GM18861 (cell line): ENCODE data around the gene TTLL11.
"Not testable (repeated sequence)": the region's sequence is repeated elsewhere in the genome, so short reads cannot be mapped to it uniquely, and the experiment has no call there.

Experiments used
- ATAC-seq: cut with Tn5 transposase; IDR thresholded peaks from one replicate; pipeline ENCODE4 v1.9.1; 2021; ENCODE audit not compliant: unreplicated experiment

TTLL11 gene

DNA sequence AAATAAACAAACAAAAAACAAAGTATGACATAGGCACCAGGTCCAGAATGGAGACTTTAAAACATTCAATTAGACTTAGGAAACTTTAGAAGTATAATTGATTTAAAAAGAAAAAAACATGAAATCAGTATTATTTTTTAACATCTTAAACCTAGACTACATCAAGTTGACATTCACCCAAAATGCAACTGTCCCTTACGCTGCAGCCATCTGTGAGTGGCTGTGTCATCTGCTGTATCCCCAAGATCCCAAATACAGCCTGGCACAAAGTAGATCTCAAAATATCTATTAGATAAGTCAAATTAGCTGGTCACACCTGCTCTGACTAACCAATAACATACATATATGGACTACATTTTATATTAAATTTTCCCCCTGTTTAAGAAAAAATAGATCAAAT, 7.8 kb downstream of the TTLL11 start:
- ATAC-seq: no peak

DNA sequence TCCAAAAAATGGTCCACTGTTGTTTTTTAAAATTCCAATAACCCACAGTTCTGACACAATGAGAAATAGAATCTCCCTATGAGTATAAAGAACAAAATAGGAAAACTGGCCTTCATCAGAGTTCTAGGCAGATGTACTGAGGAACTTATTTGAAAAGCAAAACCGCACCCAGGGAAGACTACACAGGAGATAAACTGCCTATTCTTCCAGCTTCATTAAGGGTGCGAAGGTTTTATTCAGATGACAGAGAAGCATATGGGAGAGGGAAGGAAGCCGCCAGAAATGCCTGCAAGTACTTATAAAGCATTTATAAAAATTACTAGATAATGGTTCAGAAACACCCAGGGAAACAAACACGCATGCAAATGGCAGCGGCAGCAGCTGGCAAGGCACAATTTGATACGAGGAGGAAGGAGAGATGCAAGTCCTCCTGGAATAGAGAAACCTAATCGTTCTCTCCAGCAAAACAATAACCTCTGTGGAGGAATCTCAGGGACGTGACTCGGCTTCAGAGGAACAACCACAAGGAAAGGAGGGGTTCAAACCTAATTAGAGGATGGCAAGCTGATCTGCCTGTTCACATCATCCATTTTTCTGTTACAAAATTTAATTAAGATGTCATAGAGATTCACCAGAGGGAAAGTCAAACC, 9.0 kb downstream of the TTLL11 start:
- no peak for ATAC-seq

DNA sequence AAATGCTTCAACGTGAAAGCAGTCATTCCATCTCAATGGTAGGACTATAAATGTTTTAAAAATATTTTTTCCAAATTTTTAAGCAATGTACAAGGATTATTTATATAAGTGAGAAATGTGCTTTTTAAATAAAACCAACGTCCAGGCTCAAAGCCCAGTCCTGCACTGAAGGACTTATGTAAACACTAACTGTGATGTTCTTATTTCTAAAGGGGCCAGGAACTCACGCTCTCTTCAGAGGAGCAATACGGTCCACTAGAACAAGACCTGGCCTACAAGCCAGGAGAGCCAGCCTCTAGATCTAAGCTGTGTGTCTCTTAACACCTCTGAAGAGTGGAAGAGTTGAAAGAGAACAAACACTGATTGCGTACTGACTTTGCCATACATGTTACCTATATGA, 12.1 kb downstream of the TTLL11 start:
- no peak for ATAC-seq

DNA sequence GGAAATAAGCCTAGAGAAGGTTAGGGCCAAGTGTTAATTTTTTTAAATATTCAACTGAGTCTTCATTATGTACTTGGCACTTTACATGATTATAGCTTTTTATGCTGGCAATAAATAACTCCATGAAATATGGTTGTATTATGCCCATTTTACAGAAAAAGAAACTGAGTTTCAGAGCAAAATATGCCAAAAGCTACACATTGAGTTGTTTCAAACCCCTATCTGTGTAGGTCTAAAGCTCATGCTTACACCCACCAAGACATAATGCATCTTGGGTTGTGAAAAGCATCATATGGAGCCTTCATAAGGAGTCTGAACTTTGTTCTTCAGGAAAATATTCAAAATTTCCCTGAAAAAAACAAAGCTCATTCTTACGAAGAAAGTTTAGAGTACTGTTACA, 14.6 kb downstream of the TTLL11 start:
- no peak for ATAC-seq

DNA sequence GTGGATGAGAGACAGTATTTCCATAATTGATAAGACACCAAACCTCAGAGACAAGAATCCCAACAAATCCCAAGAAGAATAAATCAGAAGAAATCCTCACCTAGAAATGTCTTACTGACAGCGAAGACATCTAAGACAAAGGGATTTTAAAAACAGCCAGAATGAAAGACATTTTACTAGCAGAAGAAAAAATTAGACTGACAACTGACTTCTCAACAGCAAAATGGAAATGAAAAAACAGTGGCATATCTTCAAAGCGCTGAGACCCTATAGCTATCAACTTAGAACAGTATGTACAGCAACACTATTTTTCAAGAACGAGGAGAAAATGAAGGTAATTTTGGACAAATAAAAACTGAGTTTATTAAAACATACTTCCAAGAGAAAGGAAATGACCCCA, 16.3 kb downstream of the TTLL11 start:
- no peak for ATAC-seq

DNA sequence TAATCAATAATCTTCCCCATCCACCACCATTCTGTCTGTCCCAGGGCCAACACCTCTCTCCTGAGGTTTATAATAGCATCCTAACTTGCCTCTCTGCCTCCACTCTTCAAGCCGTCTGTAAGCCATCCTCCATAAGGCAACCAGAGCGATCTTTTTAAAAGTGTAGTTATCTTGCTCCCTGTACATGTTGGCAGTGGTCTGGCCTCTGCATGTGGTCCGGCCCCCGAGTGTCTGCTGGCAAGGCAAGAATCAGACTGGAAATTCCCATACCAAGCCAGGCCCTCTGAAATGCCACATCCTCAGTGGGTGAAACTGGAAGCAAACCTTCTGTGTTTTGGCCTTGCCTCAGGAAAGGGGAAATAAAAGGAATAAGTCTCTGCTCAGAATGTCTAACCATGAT, 17.0 kb downstream of the TTLL11 start:
- ATAC-seq: no peak

DNA sequence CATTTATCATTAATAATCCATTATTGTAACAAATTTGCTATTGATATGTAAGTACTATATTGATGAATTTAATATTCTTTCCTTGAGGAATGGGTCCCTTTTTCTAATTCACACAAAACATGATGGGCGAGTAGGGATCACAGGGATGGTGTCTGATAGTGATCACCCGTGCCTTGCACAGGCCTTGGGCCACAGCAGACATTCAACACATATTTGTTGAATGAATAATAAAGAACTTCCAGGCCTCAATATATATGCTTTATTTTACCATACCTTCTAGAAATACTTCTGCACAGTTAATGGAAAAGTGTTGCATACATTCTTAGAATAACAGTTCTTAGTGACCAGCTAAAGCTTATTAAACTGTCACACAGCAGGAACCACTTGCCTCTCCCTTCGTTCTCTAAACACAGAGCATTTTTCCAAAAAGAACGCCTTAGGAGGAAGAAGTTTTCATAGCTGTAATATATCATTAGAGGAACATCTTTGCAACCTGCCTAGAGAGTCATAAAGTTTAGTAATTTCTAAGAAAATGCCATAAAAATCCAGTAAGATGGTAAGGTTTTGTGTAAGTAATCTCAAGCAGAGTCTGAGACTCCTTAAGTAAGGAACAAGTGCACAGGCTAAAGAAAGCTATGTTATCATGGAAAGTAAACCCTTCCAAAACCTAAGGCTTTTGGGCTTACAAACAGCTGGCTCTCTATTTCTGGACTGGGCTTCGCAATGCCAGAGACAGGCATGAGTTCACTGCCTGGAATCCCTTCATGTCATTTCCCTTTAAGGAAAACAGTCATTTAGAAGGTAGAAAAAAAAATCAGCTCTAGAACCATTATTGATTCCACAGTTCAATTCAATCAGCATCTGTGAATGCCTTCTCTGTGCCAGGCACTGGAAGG, 17.7 kb downstream of the TTLL11 start:
- no peak for ATAC-seq

DNA sequence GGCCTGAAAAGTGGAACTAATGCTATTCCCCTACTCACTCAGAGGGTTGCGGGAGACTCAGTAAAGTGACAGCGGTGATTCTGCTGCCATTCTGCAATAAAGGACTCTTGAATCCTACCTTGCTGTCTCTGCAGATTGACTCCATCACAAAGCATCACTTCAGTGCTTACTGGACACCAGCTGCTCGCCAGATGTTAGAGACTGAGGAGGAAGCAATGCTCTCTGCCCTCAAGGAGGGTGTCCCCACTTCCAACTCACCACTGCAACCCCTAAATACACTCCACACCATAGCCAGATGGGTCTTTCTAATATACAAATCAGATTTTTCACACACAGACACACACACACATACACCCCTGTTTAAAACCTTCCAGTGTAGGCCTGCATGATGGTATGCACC, 21.4 kb downstream of the TTLL11 start:
- ATAC-seq: no peak

DNA sequence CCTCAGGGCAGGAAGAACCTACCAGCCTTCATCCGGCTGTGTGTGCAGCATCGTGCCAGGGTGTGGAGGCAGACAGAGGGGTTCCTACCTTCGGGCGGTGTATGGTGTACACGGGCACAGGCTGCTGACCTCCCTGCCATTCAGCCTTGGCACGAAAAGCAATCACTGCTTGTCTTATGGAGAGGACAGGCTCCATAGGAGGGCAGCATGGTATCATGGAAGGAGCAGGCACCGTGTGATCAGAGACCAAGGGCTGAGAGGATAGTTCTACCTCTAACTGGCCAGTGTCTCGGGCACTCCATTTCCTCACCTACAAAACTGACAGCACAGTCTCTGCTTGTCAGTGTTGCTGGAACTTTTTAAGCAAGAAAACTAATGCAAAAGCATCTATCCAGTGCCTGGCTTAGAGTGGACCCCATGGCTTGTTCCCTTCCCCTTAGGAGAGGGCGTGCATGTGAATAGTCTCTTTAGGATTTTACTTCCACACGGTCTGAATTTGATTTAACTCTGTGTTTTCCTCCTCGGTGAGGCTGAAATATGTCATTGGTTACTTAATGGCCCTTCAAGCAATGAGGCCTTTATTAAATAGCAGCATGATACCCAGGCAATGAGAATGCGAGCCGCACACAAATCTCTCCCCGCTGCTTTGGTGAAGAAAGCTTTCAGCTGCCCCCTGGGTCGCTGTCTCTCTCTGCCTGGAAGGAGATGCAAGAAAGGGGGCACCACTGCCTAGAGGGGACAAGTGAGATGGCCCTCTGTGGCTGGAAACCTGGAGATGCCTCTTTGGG, 22.2 kb downstream of the TTLL11 start:
- no peak for ATAC-seq

DNA sequence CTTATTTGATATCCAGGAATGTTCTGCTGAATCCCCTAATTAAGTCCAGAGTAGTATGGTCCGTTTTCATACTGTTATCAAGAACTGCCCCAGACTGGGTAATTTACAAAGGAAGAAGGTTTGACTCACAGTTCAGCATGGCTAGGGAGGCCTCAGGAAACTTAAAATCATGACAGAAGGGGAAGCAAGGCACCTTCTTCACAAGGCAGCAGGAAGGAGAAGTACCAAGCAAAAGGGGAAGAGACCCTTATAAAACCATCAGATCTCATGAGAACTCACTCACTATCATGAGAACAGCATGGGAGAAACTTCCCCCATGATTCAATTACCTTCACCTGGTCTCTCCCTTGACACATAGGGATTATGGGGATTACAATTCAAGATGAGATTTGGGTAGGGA, 26.4 kb downstream of the TTLL11 start:
- not testable (repeated sequence) for ATAC-seq

DNA sequence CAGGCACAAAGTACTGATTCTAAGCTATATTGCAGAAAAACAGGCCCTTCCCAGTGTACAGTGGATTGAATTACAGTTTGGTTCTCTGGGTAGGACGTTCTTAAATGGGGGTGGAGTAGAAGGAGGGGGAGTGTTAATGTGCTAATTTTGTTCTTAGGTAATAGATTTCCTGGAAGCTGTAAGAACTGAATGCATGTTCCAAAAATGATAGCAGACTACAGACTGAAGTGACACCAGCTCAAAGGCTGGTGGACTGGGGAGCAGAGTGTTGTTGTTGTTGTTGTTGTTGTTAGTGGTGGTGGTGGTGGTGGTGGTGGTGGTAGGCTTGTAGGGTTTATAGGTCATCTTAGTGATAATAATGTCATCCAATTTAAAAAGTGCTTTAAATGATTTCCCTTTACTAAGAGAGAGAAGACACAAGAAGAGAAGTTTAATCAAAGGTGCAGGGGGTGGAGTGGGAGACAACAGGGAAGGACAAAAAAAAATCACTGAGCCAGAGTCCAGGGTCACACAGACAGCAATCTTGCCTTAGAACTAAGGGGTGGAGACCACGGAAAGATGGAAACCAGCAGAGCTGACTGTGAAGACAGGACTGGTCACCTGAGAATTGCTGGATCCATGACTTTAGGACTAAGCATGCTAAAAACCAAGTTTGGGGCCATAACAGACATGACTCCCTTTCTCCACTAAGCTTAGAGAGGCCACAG, 27.0 kb downstream of the TTLL11 start:
- no peak for ATAC-seq

DNA sequence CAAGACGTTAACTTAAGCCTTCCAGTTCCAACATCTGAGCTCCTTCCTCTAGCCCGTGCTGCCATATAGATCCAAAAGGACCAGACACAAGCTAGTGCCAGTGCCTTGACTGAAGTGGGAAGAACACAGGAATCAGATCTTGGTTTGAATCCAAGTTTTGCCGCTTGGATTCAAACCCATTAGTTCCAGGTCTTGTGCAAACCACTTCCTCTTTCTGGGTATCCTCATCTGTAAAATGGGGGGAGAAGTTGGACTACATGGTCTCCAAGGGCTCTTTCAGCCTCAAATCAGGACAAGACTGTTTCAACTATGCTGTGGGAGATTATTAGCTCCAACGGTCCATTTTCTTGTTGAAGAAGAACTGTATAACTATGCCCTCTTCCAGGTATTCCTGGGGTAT, 32.6 kb downstream of the TTLL11 start:
- ATAC-seq: no peak

DNA sequence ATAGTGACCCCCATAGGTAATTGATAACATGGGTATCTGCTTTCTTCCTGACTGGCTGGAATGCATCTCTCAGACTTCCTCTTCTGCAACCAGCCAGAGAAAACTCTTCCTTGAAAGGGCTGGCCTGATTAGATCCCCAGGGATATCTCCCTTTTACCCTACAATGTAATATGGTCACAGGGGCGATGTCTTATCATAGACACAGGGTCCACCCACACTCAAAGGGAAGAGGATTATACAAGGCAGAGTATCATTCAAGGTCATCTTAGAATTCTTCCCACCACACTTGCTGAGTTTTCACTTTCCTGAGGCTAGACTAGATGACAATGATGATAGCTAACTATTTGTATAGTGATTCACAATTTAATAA, 33.2 kb downstream of the TTLL11 start:
- ATAC-seq: no peak

DNA sequence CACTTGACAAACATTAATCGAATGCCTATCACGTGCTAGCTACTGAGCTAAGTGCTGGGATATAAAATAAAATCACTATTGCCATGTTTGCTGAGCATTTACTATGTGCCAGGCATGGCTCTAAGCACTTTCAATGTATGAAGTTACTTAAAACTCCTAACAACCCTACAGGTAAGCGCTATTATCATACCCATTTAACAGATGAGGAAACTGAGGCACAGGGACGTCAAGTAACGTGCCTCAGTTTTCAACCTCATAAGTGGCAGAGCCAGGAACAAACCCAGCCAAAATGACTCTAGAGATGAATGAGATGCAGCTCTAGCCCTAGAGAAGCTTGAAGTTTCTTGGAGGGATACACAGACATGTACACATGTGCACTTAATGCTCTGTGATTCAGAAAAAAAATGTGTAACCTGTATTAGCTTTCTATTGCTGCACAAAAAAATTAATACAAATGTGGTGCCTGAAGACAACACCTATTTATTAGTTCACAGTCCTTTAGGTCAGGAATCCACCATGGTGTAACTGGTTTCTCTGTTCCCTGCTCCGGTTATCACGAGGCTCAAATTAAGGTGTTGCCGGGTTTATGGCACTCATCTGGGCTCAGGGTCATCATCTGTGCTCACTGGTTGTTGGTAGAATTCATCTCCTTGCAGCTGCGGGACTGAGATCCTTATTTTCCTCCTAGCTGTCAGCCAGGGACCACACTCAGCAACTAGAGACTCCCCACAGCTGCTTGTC, 33.7 kb downstream of the TTLL11 start:
- no peak for ATAC-seq

DNA sequence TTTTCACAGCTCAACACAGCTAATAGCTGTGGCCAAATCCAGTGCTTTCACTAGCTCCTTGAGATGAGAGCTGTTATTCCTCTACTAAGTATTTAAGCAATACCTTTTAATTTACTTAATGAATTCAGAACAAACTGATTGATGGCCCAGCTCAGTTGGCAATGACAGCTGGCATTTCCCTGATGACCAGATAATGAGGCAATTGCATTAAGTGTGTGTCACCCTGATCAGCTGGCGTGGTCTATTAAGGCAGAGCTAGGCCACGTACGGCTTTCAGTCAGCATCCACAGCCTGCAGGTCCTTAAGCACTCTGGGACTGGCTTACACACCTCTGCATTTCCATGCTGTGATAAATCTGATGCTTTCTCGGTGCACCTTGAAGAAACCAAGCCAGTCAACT, 34.4 kb downstream of the TTLL11 start:
- ATAC-seq: no peak

DNA sequence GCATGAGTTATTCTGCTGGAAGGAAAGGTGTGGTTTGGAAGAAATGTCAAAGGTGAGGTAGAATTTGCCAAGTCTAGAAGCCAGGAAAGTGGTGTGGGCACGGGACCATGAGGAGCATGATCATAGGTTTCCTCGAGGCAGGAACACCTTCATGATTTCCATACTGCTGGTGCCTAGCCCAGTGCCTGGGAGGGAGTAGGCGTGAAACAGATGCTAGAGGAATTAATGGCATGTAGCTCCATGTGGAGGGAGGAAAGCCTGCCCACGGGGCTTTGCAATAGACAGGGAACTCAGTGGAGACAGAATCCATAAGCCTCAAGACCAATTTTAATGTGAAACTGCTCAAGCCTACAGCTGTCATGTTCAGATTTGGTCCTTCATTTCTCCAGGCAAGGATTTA, 35.1 kb downstream of the TTLL11 start:
- no peak for ATAC-seq

DNA sequence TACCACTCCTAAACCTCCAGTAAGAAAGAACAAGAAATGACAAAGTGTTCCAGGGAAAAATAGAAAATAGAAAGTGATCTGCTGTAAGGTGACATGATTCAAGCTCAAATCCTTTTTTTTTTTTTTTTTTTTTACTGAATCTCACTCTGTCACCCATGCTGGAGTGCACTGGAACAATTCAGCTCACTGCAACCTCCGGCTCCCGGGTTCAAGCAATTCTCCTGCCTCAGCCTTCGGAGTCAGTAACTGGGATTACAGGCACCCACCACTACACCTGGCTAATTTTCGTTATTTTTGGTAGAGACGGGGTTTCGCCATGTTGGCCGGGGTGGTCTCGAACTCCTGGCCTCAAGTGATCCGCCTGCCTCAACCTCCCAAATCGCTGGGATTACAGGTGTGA, 35.9 kb downstream of the TTLL11 start:
- no peak for ATAC-seq

DNA sequence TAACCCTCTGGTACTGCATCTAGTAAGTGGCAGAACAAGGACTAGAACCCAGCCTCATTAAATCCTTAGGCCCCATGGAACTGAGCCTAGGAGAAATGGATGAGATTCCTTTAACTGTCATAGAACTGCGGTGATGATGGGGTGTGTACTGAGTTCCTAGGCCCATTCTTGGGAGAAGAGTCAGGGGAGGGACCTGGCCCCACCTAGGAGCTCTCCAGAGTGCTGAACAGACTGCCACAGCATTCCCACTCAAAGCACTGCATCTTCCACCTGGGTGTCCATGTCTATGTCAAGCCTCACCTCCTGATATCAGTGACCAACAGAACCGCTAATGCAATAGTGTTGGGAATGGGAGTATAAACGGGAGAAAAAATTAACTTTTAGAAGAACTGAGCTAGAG, 36.6 kb downstream of the TTLL11 start:
- ATAC-seq: no peak

DNA sequence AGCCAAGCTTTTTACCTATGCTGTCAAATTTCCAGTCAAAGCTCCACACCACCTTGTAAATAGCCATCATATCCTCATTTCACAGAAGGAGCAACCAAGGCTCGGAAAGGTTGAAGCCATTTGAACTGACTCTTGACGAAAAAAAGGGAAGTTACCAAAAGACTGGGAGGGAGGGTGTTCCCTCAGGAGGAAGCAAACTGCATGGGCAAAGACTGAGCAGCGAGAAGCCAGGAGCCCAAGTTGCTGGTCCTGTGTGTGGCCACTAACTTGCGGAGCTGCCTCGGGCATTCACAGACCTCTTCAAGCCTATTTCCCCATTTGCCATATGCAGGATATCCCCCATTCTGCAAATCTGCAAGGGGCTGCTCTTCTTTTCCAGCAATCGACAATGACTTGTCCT, 37.4 kb downstream of the TTLL11 start:
- ATAC-seq: no peak

DNA sequence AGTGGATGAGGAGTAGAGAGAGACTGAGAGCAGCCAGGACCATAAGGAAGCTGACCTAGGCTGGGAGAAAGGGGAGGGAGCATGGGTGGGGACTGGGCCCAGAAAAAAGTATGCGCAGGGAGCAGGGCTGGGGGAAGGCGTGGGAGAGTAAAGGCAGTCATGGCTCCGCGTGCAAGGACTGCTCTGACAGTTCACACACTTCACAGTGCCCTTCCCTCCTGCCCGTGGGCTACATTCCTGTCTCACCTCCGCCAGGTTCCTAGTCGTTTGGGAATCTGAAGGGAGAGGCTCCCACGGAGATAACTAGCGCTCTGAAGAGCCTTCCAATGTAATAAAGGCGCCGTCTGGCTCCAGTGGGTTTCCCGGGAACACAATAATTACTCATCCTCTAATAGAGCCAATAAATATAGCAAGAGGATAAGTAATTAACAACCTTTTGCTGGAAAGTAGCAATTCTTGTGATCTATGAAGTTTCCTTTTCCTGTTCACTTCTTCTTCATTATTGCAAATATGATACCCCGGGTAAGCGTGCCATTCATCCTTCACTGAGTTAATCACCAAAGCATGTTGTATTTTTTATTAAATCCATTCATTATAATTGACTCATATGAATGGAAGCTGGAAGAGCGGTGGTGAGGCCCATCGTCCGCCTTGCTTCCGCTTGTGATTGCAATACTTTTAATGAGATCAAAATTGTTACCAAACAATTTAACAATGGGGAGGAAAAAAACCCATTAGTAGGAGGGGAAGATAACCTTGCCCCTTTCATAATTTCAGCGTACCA, 39.3 kb downstream of the TTLL11 start:
- no peak for ATAC-seq
